ENCODE measurements around the gene PRKCE.
A peak's percentile ranks its signal among the peaks of the same experiment; 100 is the strongest.

Gene PRKCE

GRCh38 chr2:45919160-45919650, 267.7 kb downstream of the PRKCE start:
- peak; percentile 56 for ATAC-seq
- Mint-ChIP-seq H3K36me3 (peaks cover 5% of the 10 kb centered on the region), H3K9me3 (no peaks in the 10 kb centered on the region), H3K4me1 (peaks cover 48% of the 10 kb centered on the region), H3K4me3 (peak overlapping the region; percentile 42), H3K27ac (peak overlapping the region; percentile 76), H3K27me3 (no peaks in the 10 kb centered on the region)

GRCh38 chr2:45919711-45920111, 268.2 kb downstream of the PRKCE start:
- H3K36me3 Mint-ChIP-seq, result peaks cover 5% of the 10 kb centered on the region
- peak; percentile 75 for ATAC-seq

GRCh38 chr2:45921921-45922320, 270.4 kb downstream of the PRKCE start:
- no peak overlapping the region for H3K27ac Mint-ChIP-seq
- no peak overlapping the region for H3K4me3 Mint-ChIP-seq
- no peak for ATAC-seq
- H3K4me1 Mint-ChIP-seq, result peaks cover 33% of the 10 kb centered on the region
- no peaks in the 10 kb centered on the region for H3K27me3 Mint-ChIP-seq
- H3K9me3 Mint-ChIP-seq, result no peaks in the 10 kb centered on the region
- H3K36me3 Mint-ChIP-seq, result no peaks in the 10 kb centered on the region

More at GRCh38 chr2:45919711-45920111, 268.2 kb downstream of the PRKCE start:
- Mint-ChIP-seq H3K27me3 (no peaks in the 10 kb centered on the region), H3K4me1 (peaks cover 47% of the 10 kb centered on the region), H3K9me3 (no peaks in the 10 kb centered on the region), H3K27ac (peak overlapping the region; percentile 76), H3K4me3 (no peak overlapping the region)

GRCh38 chr2:45922577-45922988, 271.1 kb downstream of the PRKCE start:
- no peaks in the 10 kb centered on the region for H3K27me3 Mint-ChIP-seq
- peaks cover 33% of the 10 kb centered on the region for H3K4me1 Mint-ChIP-seq
- no peaks in the 10 kb centered on the region for H3K36me3 Mint-ChIP-seq
- H3K27ac Mint-ChIP-seq, result no peak overlapping the region
- ATAC-seq, result no peak
- no peak overlapping the region for H3K4me3 Mint-ChIP-seq
- no peaks in the 10 kb centered on the region for H3K9me3 Mint-ChIP-seq

- ATAC-seq, result no peak
- H3K27ac Mint-ChIP-seq, result peak overlapping the region; percentile 42
- no peaks in the 10 kb centered on the region for H3K27me3 Mint-ChIP-seq
- peaks cover 27% of the 10 kb centered on the region for H3K4me1 Mint-ChIP-seq
- no peaks in the 10 kb centered on the region for H3K36me3 Mint-ChIP-seq
- H3K9me3 Mint-ChIP-seq, result no peaks in the 10 kb centered on the region
- H3K4me3 Mint-ChIP-seq, result no peak overlapping the region
Measured at GRCh38 chr2:45923701-45924100, 272.2 kb downstream of the PRKCE start.

- no peaks in the 10 kb centered on the region for H3K27me3 Mint-ChIP-seq
- peaks cover 26% of the 10 kb centered on the region for H3K4me1 Mint-ChIP-seq
- H3K4me3 Mint-ChIP-seq, result no peak overlapping the region
- no peak for ATAC-seq
- no peak overlapping the region for H3K27ac Mint-ChIP-seq
- H3K36me3 Mint-ChIP-seq, result peaks cover 6% of the 10 kb centered on the region
- H3K9me3 Mint-ChIP-seq, result peaks cover 2% of the 10 kb centered on the region
Measured at GRCh38 chr2:45925026-45925425, 273.6 kb downstream of the PRKCE start.

GRCh38 chr2:45925636-45926366, 274.3 kb downstream of the PRKCE start:
- no peak overlapping the region for H3K4me3 Mint-ChIP-seq
- no peak for ATAC-seq
- no peak overlapping the region for H3K27ac Mint-ChIP-seq
- H3K36me3 Mint-ChIP-seq, result peaks cover 8% of the 10 kb centered on the region
- peaks cover 2% of the 10 kb centered on the region for H3K9me3 Mint-ChIP-seq
- no peaks in the 10 kb centered on the region for H3K27me3 Mint-ChIP-seq
- peaks cover 30% of the 10 kb centered on the region for H3K4me1 Mint-ChIP-seq

- no peak for ATAC-seq
- Mint-ChIP-seq H3K27ac (no peak overlapping the region), H3K9me3 (peaks cover 2% of the 10 kb centered on the region), H3K36me3 (peaks cover 8% of the 10 kb centered on the region), H3K4me3 (no peak overlapping the region), H3K4me1 (peaks cover 23% of the 10 kb centered on the region), H3K27me3 (no peaks in the 10 kb centered on the region)
Measured at GRCh38 chr2:45928946-45929345, 277.5 kb downstream of the PRKCE start.

GRCh38 chr2:45929674-45930395, 278.4 kb downstream of the PRKCE start:
- peak overlapping the region; percentile 82 for H3K27ac Mint-ChIP-seq
- peaks cover 16% of the 10 kb centered on the region for H3K4me1 Mint-ChIP-seq
- H3K9me3 Mint-ChIP-seq, result peaks cover 2% of the 10 kb centered on the region
- H3K4me3 Mint-ChIP-seq, result no peak overlapping the region
- ATAC-seq, result peak; percentile 81
- H3K27me3 Mint-ChIP-seq, result no peaks in the 10 kb centered on the region
- H3K36me3 Mint-ChIP-seq, result peaks cover 8% of the 10 kb centered on the region

GRCh38 chr2:45930396-45930792, 278.9 kb downstream of the PRKCE start:
- H3K27me3 Mint-ChIP-seq, result no peaks in the 10 kb centered on the region
- peaks cover 8% of the 10 kb centered on the region for H3K36me3 Mint-ChIP-seq
- peaks cover 16% of the 10 kb centered on the region for H3K4me1 Mint-ChIP-seq
- H3K4me3 Mint-ChIP-seq, result no peak overlapping the region
- H3K9me3 Mint-ChIP-seq, result peaks cover 2% of the 10 kb centered on the region
- no peak for ATAC-seq
- peak overlapping the region; percentile 82 for H3K27ac Mint-ChIP-seq

- Mint-ChIP-seq H3K27ac (no peak overlapping the region), H3K4me3 (no peak overlapping the region), H3K36me3 (peaks cover 8% of the 10 kb centered on the region), H3K9me3 (peaks cover 2% of the 10 kb centered on the region), H3K27me3 (no peaks in the 10 kb centered on the region), H3K4me1 (peaks cover 24% of the 10 kb centered on the region)
- no peak for ATAC-seq
Measured at GRCh38 chr2:45932278-45932975, 281.0 kb downstream of the PRKCE start.

GRCh38 chr2:45935791-45936622, 284.5 kb downstream of the PRKCE start:
- Mint-ChIP-seq H3K9me3 (no peaks in the 10 kb centered on the region), H3K36me3 (no peaks in the 10 kb centered on the region), H3K4me3 (no peak overlapping the region), H3K27me3 (no peaks in the 10 kb centered on the region), H3K27ac (peak overlapping the region; percentile 48), H3K4me1 (peaks cover 8% of the 10 kb centered on the region)
- peak; percentile 79 for ATAC-seq

- no peaks in the 10 kb centered on the region for H3K9me3 Mint-ChIP-seq
- H3K4me1 Mint-ChIP-seq, result peaks cover 8% of the 10 kb centered on the region
- no peak for ATAC-seq
- H3K4me3 Mint-ChIP-seq, result no peak overlapping the region
- no peaks in the 10 kb centered on the region for H3K27me3 Mint-ChIP-seq
- peak overlapping the region; percentile 48 for H3K27ac Mint-ChIP-seq
- no peaks in the 10 kb centered on the region for H3K36me3 Mint-ChIP-seq
Measured at GRCh38 chr2:45936623-45936979, 285.1 kb downstream of the PRKCE start.

GRCh38 chr2:45937990-45938389, 286.5 kb downstream of the PRKCE start:
- Mint-ChIP-seq H3K9me3 (no peaks in the 10 kb centered on the region), H3K27me3 (no peaks in the 10 kb centered on the region), H3K36me3 (no peaks in the 10 kb centered on the region), H3K27ac (no peak overlapping the region), H3K4me1 (peaks cover 8% of the 10 kb centered on the region), H3K4me3 (no peak overlapping the region)
- no peak for ATAC-seq

All from stimulated activated memory B cell treated with anti-CD40 and anti-IgM and Interleukin-4, amounts not matched to agents 10 μg/mL and 1 μg/mL and 100 μg/mL, for 72 hours (primary cell).